DND-41 (cell line): Measurements from ENCODE around the gene ZFAND5.

Source experiments
- CTCF ChIP-seq: IDR thresholded peaks from 2 replicates; pipeline ENCODE4 v1.5.1; 2012; ENCODE audit warnings: borderline replicate concordance, low read length, moderate library complexity, mild to moderate bottlenecking; ENCODE audit not compliant: poor library complexity, severe bottlenecking; ENCODE audit errors: extremely low read depth
- EZH2 ChIP-seq: IDR thresholded peaks from 3 replicates; pipeline ENCODE4 v1.6.1; 2012; ENCODE audit warnings: borderline replicate concordance, low read depth, mild to moderate bottlenecking, moderate library complexity, low read length, inconsistent platforms; ENCODE audit not compliant: severe bottlenecking

DNA sequence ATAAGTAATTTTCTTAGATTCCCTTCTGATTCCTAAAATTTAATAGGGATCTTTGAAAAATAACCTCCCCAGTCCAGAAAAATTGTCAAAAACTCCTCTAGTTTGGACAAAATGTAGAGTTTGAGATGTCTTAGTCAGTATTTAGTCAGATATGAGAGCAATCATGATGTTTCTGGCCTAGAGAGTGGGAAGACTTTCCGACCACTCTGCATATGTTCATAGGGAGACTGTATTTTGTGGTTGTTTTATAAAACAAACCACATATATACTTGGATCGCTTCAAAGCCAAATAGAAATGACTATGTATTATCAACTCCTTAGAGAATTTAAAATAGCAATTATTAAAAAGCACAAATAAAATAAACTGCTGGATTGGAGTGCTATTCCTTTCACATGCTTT is 15.8 kb downstream of the ZFAND5 start:
- TF ChIP-seq CTCF, result no peak
- no peak for TF ChIP-seq EZH2
